Metanephros (tissue), 2 donors: Measurements from ENCODE around the gene FABP7. TPM values are rescaled to one million over a fixed set of nuclear protein-coding genes. Genes with fewer than 3 reads are reported as not detected.

Experiments
- small RNA-seq: library from RNA; depleted of rRNA; stranded (forward); fragments of <200 nt; gene quantifications from one replicate; pipeline ENCODE3, GENCODE V24; 2014; ENCODE audit warnings: low replicate concordance
- total RNA-seq: library from RNA; depleted of rRNA; stranded (reverse); fragments of >200 nt; gene quantifications from one replicate; pipeline ENCODE4 v1.2.3, GENCODE V29; 2014

The FABP7 gene
- not detected for total RNA-seq

GRCh38 chr6:122779667-122780066, at the start of gene FABP7:
Gene FABP7, plus strand, starts transcription at chr6:122779716. Its CDS starts 79 bp downstream, at chr6:122779795.

GRCh38 chr6:122789182-122790027, 9.9 kb downstream of the FABP7 start, which contains the start of gene SMPDL3A:
Gene SMPDL3A, plus strand, starts transcription at chr6:122789258. Its CDS starts 89 bp downstream, at chr6:122789347.

Small RNA genes within 50 kb of the gene (small RNA-seq; reads per million reads assigned to genes)
- gene RN7SL564P, result 0.07 reads per million

Other genes starting within 250 kb of the FABP7 start
- 2.3 TPM for gene PKIB, start 169.3 kb upstream of the FABP7 start, total RNA-seq
- 13.5 TPM for gene SMPDL3A, start 9.5 kb downstream of the FABP7 start, total RNA-seq
- 0.18 TPM for gene CLVS2, start 216.5 kb downstream of the FABP7 start, total RNA-seq